ENCODE data around the gene PELI2.

PELI2 gene

GRCh38 chr14:56284641-56285040 lies 166.4 kb downstream of the PELI2 start:
- ChIA-PET POLR2A (no interaction called here), CTCF (interaction anchor here (1.0 kb wide), 1 partner anchor 10 kb away, joined by 3 read pairs; no protein-coding TSS in a partner anchor)
- H3K9me3 ChIP-seq (ENCODE audit: control insufficient read depth, insufficient read depth, low read depth, low read length): no peaks in the 10 kb centered on the region
- peaks cover 3% of the 10 kb centered on the region; the same call in 1 of the 2 replicates for H3K4me1 ChIP-seq (ENCODE audit: control insufficient read depth, insufficient read depth, low read length)
- H3K4me3 ChIP-seq (ENCODE audit: low read depth, low read length): no peak overlapping the region
- no peak overlapping the region for H3K27ac ChIP-seq (ENCODE audit: extremely low read depth, low read depth, low read length)
- no peak for TF ChIP-seq ZNF302 (tag by site-specific recombination; IDR thresholded peaks at IDR 0.05; ENCODE audit: low read depth)
- no peak for TF ChIP-seq ZNF555 (tag by site-specific recombination; conservative IDR thresholded peaks at IDR 0.05)
- no peak for TF ChIP-seq ZNF830 (tag by site-specific recombination; IDR thresholded peaks at IDR 0.05; ENCODE audit: low read depth)
- H3K36me3 ChIP-seq (ENCODE audit: control insufficient read depth in 2 of 2, insufficient read depth in 1 of 2, low read length in 2 of 2): peaks cover 0 to 4% of the 10 kb centered on the region in 2 experiments; a peak in 1 of 3 replicates

DNA sequence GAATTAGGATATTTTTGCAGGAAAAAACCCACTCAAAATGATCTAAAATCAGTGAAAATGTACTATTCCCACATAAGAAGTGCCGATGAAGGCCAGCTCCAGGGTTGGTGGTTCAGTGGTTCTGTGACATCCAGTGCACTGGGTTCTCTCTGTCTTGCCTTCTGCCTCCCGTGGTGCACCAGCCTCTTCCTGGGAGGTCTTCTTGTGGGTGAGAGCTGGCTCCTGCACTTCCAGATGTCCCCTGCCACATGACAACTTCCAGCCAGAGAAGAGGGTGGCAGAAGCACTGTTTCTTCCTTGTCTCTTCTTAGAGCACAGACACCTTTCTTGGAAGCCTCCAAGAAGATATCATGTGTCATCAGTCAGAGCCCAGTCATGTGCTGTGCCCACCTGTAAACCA lies 170.9 kb downstream of the PELI2 start:
- TF ChIP-seq, protein P1, sequence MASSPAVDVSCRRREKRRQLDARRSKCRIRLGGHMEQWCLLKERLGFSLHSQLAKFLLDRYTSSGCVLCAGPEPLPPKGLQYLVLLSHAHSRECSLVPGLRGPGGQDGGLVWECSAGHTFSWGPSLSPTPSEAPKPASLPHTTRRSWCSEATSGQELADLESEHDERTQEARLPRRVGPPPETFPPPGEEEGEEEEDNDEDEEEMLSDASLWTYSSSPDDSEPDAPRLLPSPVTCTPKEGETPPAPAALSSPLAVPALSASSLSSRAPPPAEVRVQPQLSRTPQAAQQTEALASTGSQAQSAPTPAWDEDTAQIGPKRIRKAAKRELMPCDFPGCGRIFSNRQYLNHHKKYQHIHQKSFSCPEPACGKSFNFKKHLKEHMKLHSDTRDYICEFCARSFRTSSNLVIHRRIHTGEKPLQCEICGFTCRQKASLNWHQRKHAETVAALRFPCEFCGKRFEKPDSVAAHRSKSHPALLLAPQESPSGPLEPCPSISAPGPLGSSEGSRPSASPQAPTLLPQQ (tag by site-specific recombination; IDR thresholded peaks at IDR 0.05): no peak
- TF ChIP-seq GLIS1 (tag by site-specific recombination; IDR thresholded peaks at IDR 0.05): peak; percentile 56; the same call in 1 of the 2 replicates
- TF ChIP-seq ZNF777 (tag by site-specific recombination; IDR thresholded peaks at IDR 0.05; ENCODE audit: borderline replicate concordance): no peak
- no peak for TF ChIP-seq ZNF624 (tag by site-specific recombination; IDR thresholded peaks at IDR 0.05)
- no peak for TF ChIP-seq ZNF416 (tag by site-specific recombination; IDR thresholded peaks at IDR 0.05)
- TF ChIP-seq KLF10 (tag by site-specific recombination; IDR thresholded peaks at IDR 0.05): no peak
- TF ChIP-seq ZNF18 (tag by site-specific recombination; IDR thresholded peaks at IDR 0.05): no peak
- no peak for TF ChIP-seq OSR2 (tag by site-specific recombination; IDR thresholded peaks at IDR 0.05)
- Histone ChIP-seq H3K9me3 (ENCODE audit: control insufficient read depth, insufficient read depth, low read depth, low read length) (no peaks in the 10 kb centered on the region), H3K27ac (ENCODE audit: extremely low read depth, low read depth, low read length) (no peak overlapping the region), H3K36me3 (ENCODE audit: control insufficient read depth in 2 of 2, insufficient read depth in 1 of 2, low read length in 2 of 2) (peaks cover 0 to 18% of the 10 kb centered on the region in 2 experiments; a peak in 2 of 3 replicates), H3K4me3 (ENCODE audit: low read depth, low read length) (no peak overlapping the region), H3K4me1 (ENCODE audit: control insufficient read depth, insufficient read depth, low read length) (peaks cover 3% of the 10 kb centered on the region; the same call in 1 of the 2 replicates)
- CTCF ChIA-PET: no interaction called here
- POLR2A ChIA-PET: interaction anchor here (0.7 kb wide), 1 partner anchor 969 kb away, joined by 7 read pairs; no protein-coding TSS in a partner anchor

GRCh38 chr14:56290195-56290594 lies 172.0 kb downstream of the PELI2 start:
- TF ChIP-seq ZNF501 (tag by site-specific recombination; IDR thresholded peaks at IDR 0.05) (no peak), ZNF19 (tag by site-specific recombination; IDR thresholded peaks at IDR 0.05; ENCODE audit: low read depth) (no peak), ZNF248 (tag by site-specific recombination; IDR thresholded peaks at IDR 0.05) (no peak), ZNF302 (tag by site-specific recombination; IDR thresholded peaks at IDR 0.05; ENCODE audit: low read depth) (no peak), ZNF776 (tag by site-specific recombination; IDR thresholded peaks at IDR 0.05; ENCODE audit: borderline replicate concordance) (no peak), ZNF138 (tag by site-specific recombination; IDR thresholded peaks at IDR 0.05; ENCODE audit: borderline replicate concordance) (no peak), SP2 (tag by site-specific recombination; IDR thresholded peaks at IDR 0.05) (no peak), ZBTB20 (tag by site-specific recombination; IDR thresholded peaks at IDR 0.05) (no peak), ZNF324 (tag by site-specific recombination; IDR thresholded peaks at IDR 0.05) (no peak), ZFP69B (tag by site-specific recombination; IDR thresholded peaks at IDR 0.05) (no peak), HOXD13 (CRISPR knock-in tag; IDR thresholded peaks at IDR 0.05; ENCODE audit: borderline replicate concordance) (no peak), ZNF16 (tag by site-specific recombination; IDR thresholded peaks at IDR 0.05; ENCODE audit: low read depth) (no peak)
- CTCF ChIA-PET: interaction anchor here (0.6 kb wide), 1 partner anchor 179 kb away, joined by 4 read pairs; no protein-coding TSS in a partner anchor
- H3K9me3 ChIP-seq (ENCODE audit: control insufficient read depth, insufficient read depth, low read depth, low read length): no peaks in the 10 kb centered on the region
- H3K27ac ChIP-seq (ENCODE audit: extremely low read depth, low read depth, low read length): no peak overlapping the region
- no peak overlapping the region for H3K4me3 ChIP-seq (ENCODE audit: low read depth, low read length)
- POLR2A ChIA-PET: no interaction called here
- H3K36me3 ChIP-seq (ENCODE audit: control insufficient read depth in 2 of 2, insufficient read depth in 1 of 2, low read length in 2 of 2): peaks cover 0 to 18% of the 10 kb centered on the region in 2 experiments; a peak in 2 of 3 replicates
- H3K4me1 ChIP-seq (ENCODE audit: control insufficient read depth, insufficient read depth, low read length): no peaks in the 10 kb centered on the region
